OCI-LY1 (cell line): ENCODE results near the gene SYNPO2L.

Experiments used
- H2AFZ ChIP-seq: fragments of 200-600 bp; sonication (generic), shearing (Covaris generic); 2 replicates; pipeline ENCODE4 v1.6.0; 2014; ENCODE audit warnings: antibody characterized with exemption, mild to moderate bottlenecking, low read length
- H3F3A ChIP-seq: fragments of 200-600 bp; sonication (generic), shearing (Covaris generic); 2 replicates; pipeline ENCODE4 v1.6.0; 2014; ENCODE audit warnings: mild to moderate bottlenecking, antibody characterized with exemption, low read length, moderate library complexity; ENCODE audit not compliant: insufficient read depth
- H3K27ac ChIP-seq: fragments of 200-600 bp; sonication (generic); 2 replicates; pipeline ENCODE4 v1.5.1; 2014; ENCODE audit warnings: low read length, mixed run types, mild to moderate bottlenecking, low read depth; ENCODE audit not compliant: poor library complexity, severe bottlenecking
- H3K27me3 ChIP-seq: fragments of 200-600 bp; sonication (generic); 2 replicates; pipeline ENCODE4 v1.6.0; 2014; ENCODE audit warnings: antibody characterized with exemption, mild to moderate bottlenecking, low read length, moderate library complexity; ENCODE audit not compliant: insufficient read depth
- H3K36me3 ChIP-seq: fragments of 200-600 bp; sonication (generic); 2 replicates; pipeline ENCODE4 v1.6.1; 2014; ENCODE audit warnings: mild to moderate bottlenecking, antibody characterized with exemption, low read length, moderate library complexity, mixed read lengths; ENCODE audit not compliant: insufficient read depth
- H3K4me1 ChIP-seq: fragments of 200-600 bp; sonication (generic); 2 replicates; pipeline ENCODE4 v1.5.1; 2014; ENCODE audit warnings: mild to moderate bottlenecking, low read length, moderate library complexity; ENCODE audit not compliant: insufficient read depth, severe bottlenecking
- H3K4me2 ChIP-seq: fragments of 200-600 bp; sonication (generic), shearing (Covaris generic); 2 replicates; pipeline ENCODE4 v1.6.1; 2014; ENCODE audit warnings: low read length
- H3K4me3 ChIP-seq: fragments of 200-600 bp; sonication (generic); 2 replicates; pipeline ENCODE4 v1.5.1; 2014; ENCODE audit warnings: low read length, low read depth, mild to moderate bottlenecking, mixed read lengths; ENCODE audit not compliant: poor library complexity, severe bottlenecking
- H3K79me2 ChIP-seq: fragments of 200-600 bp; shearing (Covaris generic); 2 replicates; pipeline ENCODE4 v1.6.1; 2016; ENCODE audit warnings: mixed run types, low read length, mixed read lengths; ENCODE audit not compliant: insufficient read depth
- H3K9ac ChIP-seq: fragments of 200-600 bp; sonication (generic), shearing (Covaris generic); 2 replicates; pipeline ENCODE4 v1.6.1; 2014; ENCODE audit warnings: mild to moderate bottlenecking, low read length, mixed read lengths
- H3K9me2 ChIP-seq: fragments of 200-600 bp; sonication (generic), shearing (Covaris generic); 2 replicates; pipeline ENCODE4 v1.6.1; 2014; ENCODE audit warnings: low read depth, mild to moderate bottlenecking, low read length, mixed read lengths
- H3K9me3 ChIP-seq: fragments of 200-600 bp; shearing (Covaris generic); 2 replicates; pipeline ENCODE4 v1.6.1; 2014; ENCODE audit warnings: low read length, mixed read lengths
- H4K20me1 ChIP-seq: fragments of 200-600 bp; sonication (generic), shearing (Covaris generic); 2 replicates; pipeline ENCODE4 v1.6.0; 2016; ENCODE audit warnings: mild to moderate bottlenecking, low read length; ENCODE audit not compliant: insufficient read depth
- EZH2 ChIP-seq: fragments of 200-600 bp; sonication (generic), shearing (Covaris generic); IDR thresholded peaks from 2 replicates; pipeline ENCODE4 v1.8.0; 2017; ENCODE audit warnings: borderline replicate concordance, mixed run types, mild to moderate bottlenecking, antibody characterized with exemption, low read length, moderate library complexity, mixed read lengths
- TF ChIP-seq, protein P1 (sequence below): fragments of 200-600 bp; sonication (generic), shearing (Covaris generic); IDR thresholded peaks from 2 replicates; pipeline ENCODE4 v1.5.1; 2017; ENCODE audit warnings: mild to moderate bottlenecking, antibody characterized with exemption, low read length, moderate library complexity, mixed read lengths

SYNPO2L gene

GRCh38 chr10:73614720-73615119 is 41.1 kb downstream of the SYNPO2L start:
- no peak overlapping the region for H2AFZ ChIP-seq
- no peak overlapping the region for H3K27ac ChIP-seq
- TF ChIP-seq EZH2: no peak
- TF ChIP-seq, protein P1, sequence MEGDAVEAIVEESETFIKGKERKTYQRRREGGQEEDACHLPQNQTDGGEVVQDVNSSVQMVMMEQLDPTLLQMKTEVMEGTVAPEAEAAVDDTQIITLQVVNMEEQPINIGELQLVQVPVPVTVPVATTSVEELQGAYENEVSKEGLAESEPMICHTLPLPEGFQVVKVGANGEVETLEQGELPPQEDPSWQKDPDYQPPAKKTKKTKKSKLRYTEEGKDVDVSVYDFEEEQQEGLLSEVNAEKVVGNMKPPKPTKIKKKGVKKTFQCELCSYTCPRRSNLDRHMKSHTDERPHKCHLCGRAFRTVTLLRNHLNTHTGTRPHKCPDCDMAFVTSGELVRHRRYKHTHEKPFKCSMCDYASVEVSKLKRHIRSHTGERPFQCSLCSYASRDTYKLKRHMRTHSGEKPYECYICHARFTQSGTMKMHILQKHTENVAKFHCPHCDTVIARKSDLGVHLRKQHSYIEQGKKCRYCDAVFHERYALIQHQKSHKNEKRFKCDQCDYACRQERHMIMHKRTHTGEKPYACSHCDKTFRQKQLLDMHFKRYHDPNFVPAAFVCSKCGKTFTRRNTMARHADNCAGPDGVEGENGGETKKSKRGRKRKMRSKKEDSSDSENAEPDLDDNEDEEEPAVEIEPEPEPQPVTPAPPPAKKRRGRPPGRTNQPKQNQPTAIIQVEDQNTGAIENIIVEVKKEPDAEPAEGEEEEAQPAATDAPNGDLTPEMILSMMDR: no peak
- no peak overlapping the region for H3K9ac ChIP-seq
- H3K4me2 ChIP-seq: no peak overlapping the region
- H4K20me1 ChIP-seq: no peaks in the 10 kb centered on the region
- no peaks in the 10 kb centered on the region for H3K9me3 ChIP-seq
- no peak overlapping the region for H3K4me3 ChIP-seq
- H3K36me3 ChIP-seq: no peaks in the 10 kb centered on the region
- no peaks in the 10 kb centered on the region for H3K27me3 ChIP-seq
- no peaks in the 10 kb centered on the region for H3F3A ChIP-seq
- H3K4me1 ChIP-seq: no peaks in the 10 kb centered on the region
- H3K79me2 ChIP-seq: no peaks in the 10 kb centered on the region
- H3K9me2 ChIP-seq: no peaks in the 10 kb centered on the region

DNA sequence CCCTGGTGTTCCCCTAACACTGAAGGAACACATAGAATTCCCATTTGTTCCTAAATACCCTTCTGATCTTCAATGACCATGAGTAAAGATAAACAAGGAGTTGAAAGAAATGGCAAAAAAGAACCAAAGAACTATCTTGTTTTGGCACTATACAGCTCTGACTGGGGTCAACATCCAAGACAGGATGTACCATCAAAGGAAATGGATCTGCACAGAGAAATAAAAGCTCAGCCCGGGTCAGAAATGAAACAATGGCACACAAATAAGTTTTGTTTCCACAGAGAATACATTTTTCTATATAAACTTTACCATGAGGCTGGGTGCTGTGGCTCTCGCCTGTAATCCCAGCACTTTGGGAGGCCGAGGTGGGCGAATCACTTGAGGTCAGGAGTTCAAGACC is 46.7 kb downstream of the SYNPO2L start:
- H3K79me2 ChIP-seq: no peaks in the 10 kb centered on the region
- no peaks in the 10 kb centered on the region for H4K20me1 ChIP-seq
- no peaks in the 10 kb centered on the region for H3F3A ChIP-seq
- no peak overlapping the region for H3K9ac ChIP-seq
- H3K4me1 ChIP-seq: no peaks in the 10 kb centered on the region
- no peak overlapping the region for H3K27ac ChIP-seq
- H3K27me3 ChIP-seq: no peaks in the 10 kb centered on the region
- H3K4me2 ChIP-seq: no peak overlapping the region
- no peaks in the 10 kb centered on the region for H3K9me3 ChIP-seq
- H2AFZ ChIP-seq: no peak overlapping the region
- no peak overlapping the region for H3K4me3 ChIP-seq
- no peaks in the 10 kb centered on the region for H3K9me2 ChIP-seq
- TF ChIP-seq EZH2: no peak
- TF ChIP-seq, protein P1: no peak
- no peaks in the 10 kb centered on the region for H3K36me3 ChIP-seq

- Histone ChIP-seq H3K9me2 (no peaks in the 10 kb centered on the region), H4K20me1 (no peaks in the 10 kb centered on the region), H3F3A (no peaks in the 10 kb centered on the region), H3K4me3 (no peak overlapping the region), H3K79me2 (no peaks in the 10 kb centered on the region), H3K27ac (no peak overlapping the region), H3K9me3 (no peaks in the 10 kb centered on the region), H3K27me3 (no peaks in the 10 kb centered on the region), H3K4me1 (peaks cover 9% of the 10 kb centered on the region), H3K4me2 (no peak overlapping the region), H3K36me3 (no peaks in the 10 kb centered on the region), H3K9ac (no peak overlapping the region), H2AFZ (no peak overlapping the region)
- no peak for TF ChIP-seq EZH2
- TF ChIP-seq, protein P1: no peak
Measured at GRCh38 chr10:73601486-73601921, 54.3 kb downstream of the SYNPO2L start.
